HG03575 (cell line): Measurements from ENCODE around the gene SORCS2.

Source experiments
- ATAC-seq: cut with Tn5 transposase; IDR thresholded peaks from one replicate; pipeline ENCODE4 v1.9.1; 2021; ENCODE audit not compliant: unreplicated experiment, insufficient number of reproducible peaks, low FRiP score; ENCODE audit errors: extremely low read depth

The SORCS2 gene

DNA sequence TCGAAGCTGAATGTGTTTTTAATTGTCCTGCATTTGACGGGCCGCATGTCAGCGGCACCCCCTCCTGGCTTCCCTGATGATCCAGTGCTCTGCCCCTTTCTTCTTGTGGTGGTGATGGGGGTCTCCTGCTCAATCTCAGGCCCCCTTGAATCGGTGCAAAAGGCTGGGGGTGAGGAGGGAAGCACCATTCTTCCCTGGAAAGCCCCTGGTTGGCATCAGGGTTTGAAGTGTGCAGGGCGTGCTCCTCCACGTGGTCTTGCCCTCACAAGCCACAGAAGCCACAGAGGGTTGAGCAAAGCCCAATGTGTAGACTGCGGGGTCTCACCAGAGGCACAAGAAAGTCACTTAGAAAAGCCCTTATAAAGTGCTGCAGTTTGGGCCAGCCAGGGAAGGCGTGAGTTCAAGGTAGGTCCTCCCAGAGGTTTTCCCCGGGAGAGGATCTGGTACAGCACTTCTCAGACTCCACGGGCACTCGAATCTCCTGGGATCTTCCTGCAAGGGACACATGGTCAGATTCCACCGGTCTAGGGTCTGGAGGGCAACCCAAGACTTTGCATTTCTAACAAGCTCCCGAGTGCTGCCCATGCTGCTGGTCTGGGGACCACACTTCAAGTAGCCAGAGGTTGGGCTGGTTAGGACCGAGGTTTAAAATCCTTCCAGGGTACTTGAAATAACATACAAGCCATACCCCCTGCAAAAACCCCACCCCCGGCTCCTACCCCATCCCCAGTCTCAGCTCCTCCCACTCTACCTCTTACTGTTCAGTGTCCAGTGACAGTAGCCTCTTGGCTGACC, 207.3 kb downstream of the SORCS2 start:
- ATAC-seq = no peak

- no peak for ATAC-seq
Observed at GRCh38 chr4:7400671-7401298, 208.4 kb downstream of the SORCS2 start.

DNA sequence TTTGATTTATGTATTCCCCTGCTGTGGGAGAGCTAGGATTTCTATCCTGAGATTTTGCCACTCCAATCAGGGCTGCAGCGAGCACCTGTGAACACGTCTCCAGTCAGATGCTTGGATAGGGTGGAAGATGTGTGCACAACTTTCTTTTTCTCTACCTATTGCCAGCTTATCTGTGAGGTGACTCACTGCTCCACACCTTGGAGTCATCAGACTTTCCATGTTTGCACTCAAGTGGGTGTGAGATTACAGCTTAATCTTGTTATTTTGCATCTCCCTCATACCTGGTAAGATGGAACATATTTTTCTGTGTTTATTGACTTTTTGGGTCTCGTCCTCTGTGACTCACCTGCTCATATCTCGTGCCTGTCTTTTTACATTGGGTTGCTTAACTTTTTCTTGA, 210.2 kb downstream of the SORCS2 start:
- ATAC-seq = no peak

GRCh38 chr4:7403001-7403400, 210.7 kb downstream of the SORCS2 start:
- no peak for ATAC-seq

DNA sequence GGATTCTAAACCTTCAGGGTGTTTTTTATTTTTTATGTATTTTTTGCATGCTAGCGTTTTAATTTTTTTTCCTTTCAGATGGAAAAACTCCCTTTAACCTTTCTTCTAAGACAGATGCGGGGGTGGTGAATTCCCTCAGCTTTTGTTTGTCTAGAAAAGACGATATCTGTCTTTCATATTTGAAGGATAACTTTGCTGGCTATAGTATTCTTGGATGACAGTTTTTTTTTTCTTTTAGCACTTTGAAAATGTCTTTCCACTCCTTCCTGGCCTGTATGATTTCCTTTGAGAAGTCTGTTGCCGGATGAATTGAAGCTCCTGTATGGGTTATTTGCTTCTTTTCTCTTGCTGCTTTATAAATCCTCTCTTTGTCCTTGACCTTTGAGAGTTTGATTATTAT, 215.8 kb downstream of the SORCS2 start:
- no peak for ATAC-seq

- no peak for ATAC-seq
Observed at GRCh38 chr4:7410446-7410845, 218.1 kb downstream of the SORCS2 start.

DNA sequence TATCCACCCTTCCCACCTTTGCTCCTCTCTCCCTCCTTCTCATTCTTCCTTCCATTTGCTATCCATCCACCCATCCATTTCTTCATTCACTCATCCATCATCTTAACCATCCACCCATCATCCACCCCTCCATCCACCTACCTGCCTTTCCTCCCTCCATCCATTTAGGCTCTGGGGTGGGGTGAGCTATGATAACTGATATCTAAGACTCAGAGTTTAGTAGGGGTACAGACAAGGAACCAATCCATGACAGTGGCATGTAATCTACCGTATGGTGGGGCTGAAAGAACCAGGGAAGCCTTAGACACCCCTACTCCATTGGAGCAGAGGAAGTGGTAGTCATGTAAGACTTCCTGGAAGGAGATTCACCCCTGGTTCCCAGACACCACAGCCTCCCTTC, 219.2 kb downstream of the SORCS2 start:
- ATAC-seq = no peak

DNA sequence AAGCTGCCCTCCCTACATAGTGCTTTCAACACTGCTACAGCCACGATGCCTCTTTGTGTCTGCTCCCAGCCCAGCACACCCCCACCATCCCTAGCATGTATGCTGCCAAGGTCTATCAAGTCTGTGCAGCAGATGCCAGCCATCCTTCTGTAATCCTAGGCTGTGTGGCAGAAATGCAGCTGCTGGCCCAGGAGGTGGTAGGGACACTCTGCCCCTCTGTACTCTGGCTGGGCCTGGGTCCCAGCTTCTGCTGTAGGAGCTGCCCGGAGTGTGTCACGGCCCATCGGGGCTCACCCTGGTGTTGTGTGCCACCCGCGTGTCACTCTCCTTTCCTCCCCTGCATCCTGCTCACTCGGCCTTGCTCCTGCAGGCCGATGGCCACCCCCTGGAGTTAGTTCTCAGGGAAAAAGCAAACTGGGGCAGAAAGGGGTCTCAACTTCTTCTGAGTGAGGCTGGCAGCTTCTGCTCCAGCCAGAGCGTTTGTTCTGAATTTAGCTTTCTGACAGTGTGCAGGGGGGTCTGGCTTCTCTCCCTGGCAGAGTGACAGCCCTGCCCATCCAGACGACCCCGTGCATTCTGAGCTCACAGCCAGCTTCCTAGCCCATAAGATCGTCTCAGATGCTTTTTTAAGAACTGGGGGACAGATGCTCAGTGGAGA, 219.7 kb downstream of the SORCS2 start:
- no peak for ATAC-seq

GRCh38 chr4:7412554-7412912, 220.2 kb downstream of the SORCS2 start:
- no peak for ATAC-seq

GRCh38 chr4:7414046-7414445, 221.7 kb downstream of the SORCS2 start:
- ATAC-seq = no peak

- no peak for ATAC-seq
Observed at GRCh38 chr4:7414736-7415510, 222.6 kb downstream of the SORCS2 start.

- ATAC-seq = no peak
Observed at GRCh38 chr4:7415927-7416686, 223.8 kb downstream of the SORCS2 start.

DNA sequence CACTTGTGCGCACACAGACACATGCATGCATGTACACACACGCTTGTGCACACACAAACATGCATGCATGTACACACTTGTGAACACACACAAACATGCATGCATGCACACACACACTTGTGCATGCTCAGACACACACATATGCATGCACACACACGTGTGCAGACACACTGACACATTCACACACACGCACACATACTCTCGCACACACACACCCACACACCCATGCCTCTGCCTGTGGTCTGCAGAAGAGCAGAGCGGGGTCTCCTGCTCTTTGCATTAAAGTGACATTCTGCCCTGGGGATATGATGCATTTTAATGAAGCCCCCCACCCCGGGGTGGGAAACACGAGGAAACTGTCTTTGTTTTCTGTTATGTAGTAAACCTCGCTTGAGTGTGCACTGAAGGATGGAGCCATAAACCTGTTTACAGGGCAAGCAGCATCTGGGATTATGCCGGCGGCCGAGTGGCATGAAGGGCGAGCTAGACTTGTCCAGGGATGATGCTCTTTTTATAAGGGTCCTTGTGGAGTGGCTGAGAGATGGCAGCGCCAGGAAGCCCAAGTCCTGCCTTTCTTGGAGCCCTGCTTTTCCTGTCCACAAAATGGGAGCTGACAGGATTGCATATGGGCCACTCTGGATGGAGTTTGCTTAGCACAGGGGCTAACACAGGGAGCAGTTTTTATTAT, 224.6 kb downstream of the SORCS2 start:
- ATAC-seq = no peak

DNA sequence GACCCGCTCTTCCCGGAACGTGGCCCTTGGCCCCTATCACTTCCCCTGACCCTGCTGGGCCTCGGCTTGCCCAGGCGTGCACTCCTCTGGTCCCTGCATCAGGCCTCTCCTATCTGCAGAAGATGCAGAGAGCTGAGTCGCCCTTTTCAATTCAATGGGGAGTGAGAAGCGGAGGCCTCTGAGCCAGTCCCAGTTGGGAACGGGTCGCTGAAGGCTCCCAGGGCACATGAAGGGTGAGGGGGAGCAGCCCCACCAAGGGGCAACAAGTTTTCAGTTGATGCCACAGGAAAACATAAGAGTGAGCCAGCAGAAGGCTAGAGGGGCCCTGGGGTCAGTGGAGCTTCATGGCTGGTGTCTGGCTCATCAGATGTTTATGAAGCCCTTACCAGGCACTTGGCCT, 225.3 kb downstream of the SORCS2 start:
- ATAC-seq = no peak

GRCh38 chr4:7418131-7418943, 226.0 kb downstream of the SORCS2 start:
- ATAC-seq = no peak

- ATAC-seq = no peak
Observed at GRCh38 chr4:7419961-7420660, 227.8 kb downstream of the SORCS2 start.

- ATAC-seq = no peak
Observed at GRCh38 chr4:7420661-7421040, 228.3 kb downstream of the SORCS2 start.
